Measurements from ENCODE around the gene SAMD13.

- TF ChIP-seq, protein P1, sequence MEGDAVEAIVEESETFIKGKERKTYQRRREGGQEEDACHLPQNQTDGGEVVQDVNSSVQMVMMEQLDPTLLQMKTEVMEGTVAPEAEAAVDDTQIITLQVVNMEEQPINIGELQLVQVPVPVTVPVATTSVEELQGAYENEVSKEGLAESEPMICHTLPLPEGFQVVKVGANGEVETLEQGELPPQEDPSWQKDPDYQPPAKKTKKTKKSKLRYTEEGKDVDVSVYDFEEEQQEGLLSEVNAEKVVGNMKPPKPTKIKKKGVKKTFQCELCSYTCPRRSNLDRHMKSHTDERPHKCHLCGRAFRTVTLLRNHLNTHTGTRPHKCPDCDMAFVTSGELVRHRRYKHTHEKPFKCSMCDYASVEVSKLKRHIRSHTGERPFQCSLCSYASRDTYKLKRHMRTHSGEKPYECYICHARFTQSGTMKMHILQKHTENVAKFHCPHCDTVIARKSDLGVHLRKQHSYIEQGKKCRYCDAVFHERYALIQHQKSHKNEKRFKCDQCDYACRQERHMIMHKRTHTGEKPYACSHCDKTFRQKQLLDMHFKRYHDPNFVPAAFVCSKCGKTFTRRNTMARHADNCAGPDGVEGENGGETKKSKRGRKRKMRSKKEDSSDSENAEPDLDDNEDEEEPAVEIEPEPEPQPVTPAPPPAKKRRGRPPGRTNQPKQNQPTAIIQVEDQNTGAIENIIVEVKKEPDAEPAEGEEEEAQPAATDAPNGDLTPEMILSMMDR (IDR thresholded peaks at IDR 0.05), result no peak
- TF ChIP-seq POLR2A (IDR thresholded peaks at IDR 0.05), result no peak
- TF ChIP-seq POLR2AphosphoS5 (IDR thresholded peaks at IDR 0.05; ENCODE audit: insufficient read depth in 1 of 2, low read depth in 1 of 2), result no peak
Observed at GRCh38 chr1:84355556-84355955, 54.0 kb downstream of the SAMD13 start.

All from vagina (tissue), 2 donors.